ENCODE data around the gene GIPC1.

- TF ChIP-seq, protein P1, sequence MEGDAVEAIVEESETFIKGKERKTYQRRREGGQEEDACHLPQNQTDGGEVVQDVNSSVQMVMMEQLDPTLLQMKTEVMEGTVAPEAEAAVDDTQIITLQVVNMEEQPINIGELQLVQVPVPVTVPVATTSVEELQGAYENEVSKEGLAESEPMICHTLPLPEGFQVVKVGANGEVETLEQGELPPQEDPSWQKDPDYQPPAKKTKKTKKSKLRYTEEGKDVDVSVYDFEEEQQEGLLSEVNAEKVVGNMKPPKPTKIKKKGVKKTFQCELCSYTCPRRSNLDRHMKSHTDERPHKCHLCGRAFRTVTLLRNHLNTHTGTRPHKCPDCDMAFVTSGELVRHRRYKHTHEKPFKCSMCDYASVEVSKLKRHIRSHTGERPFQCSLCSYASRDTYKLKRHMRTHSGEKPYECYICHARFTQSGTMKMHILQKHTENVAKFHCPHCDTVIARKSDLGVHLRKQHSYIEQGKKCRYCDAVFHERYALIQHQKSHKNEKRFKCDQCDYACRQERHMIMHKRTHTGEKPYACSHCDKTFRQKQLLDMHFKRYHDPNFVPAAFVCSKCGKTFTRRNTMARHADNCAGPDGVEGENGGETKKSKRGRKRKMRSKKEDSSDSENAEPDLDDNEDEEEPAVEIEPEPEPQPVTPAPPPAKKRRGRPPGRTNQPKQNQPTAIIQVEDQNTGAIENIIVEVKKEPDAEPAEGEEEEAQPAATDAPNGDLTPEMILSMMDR (IDR thresholded peaks at IDR 0.05) = no peak
- TF ChIP-seq EZH2 (IDR thresholded peaks at IDR 0.05) = no peak
- TF ChIP-seq EZH2phosphoT487 (IDR thresholded peaks at IDR 0.05) = no peak
Observed at GRCh38 chr19:14437578-14438140, 58.3 kb downstream of the GIPC1 start.
